Right ventricle myocardium inferior (tissue), 1 donor: ENCODE measurements around the gene SNX22. TPM values are rescaled to one million over a fixed set of nuclear protein-coding genes. Genes with fewer than 3 reads are reported as not detected.

Source experiments
- ATAC-seq: fragments of 200-7000 bp; cut with Tn5 transposase; one replicate; pipeline ENCODE4 v1.9.1; 2020; ENCODE audit warnings: mild to moderate bottlenecking, moderate library complexity
- DNase-seq: peaks from one replicate; pipeline ENCODE4 v3.0.0; 2021; ENCODE audit errors: missing footprints
- intact Hi-C: fragments of 100-400 bp; cut with DNase I; formaldehyde crosslinking; loops from one replicate; pipeline ENCODE4 v1.11.0; 2022
- total RNA-seq: library from RNA; stranded (reverse); fragmentation: NEBNext Ultra II Directional; extraction: Animal tissue kit (Norgen Biotek cat#: 25700); gene quantifications from one replicate; pipeline ENCODE4 v1.2.1, GENCODE V29; 2021
- donor health status: DM: no; HTN: yes; CAD: no; lungs with severe emphysema.

The SNX22 gene
- total RNA-seq, 1 donor from 2014 or later: 7.4 TPM

DNA sequence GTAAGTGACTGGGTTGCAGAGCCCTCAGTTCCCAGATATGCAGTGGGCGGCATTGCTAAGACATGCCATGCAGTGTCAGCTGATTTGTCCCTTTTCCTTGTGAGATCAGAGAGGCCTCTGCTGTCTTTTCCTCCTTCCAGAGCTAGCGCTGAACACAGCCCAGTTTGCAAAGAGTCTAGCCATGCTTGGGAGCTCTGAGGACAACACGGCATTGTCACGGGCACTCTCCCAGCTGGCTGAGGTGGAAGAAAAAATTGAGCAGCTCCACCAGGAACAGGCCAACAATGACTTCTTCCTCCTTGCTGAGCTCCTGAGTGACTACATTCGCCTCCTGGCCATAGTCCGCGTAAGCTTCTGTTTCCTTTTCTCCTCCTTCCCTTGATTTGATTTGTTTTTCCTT lies 20.0 kb upstream of the SNX22 start:
- intact Hi-C loops: no loop called here

DNA sequence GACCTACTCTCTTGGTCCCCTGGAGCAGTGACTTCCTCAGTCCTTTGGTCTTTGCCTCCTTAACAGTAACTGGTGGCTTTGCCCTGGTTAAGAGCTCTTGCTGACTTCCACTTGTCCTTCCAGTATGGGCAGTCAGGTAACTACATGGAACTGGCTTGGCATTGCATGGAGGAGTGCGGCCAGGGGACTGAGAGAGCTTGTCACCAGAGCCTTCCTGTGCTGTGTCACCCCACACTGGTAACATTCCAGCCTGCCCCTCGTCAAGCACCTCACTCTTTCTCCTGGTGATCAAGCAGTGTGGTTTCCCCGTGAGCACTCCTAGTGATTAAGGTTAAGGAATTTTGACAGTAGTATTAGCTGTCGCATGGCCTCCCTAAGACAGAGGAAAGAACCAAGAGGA lies 19.3 kb upstream of the SNX22 start:
- ATAC-seq: peak; percentile 66
- intact Hi-C loops: no loop called here
- no peak for DNase-seq

More for the DNA sequence above, 20.0 kb upstream of the SNX22 start:
- DNase-seq (no peak), ATAC-seq (peak; percentile 64)

DNA sequence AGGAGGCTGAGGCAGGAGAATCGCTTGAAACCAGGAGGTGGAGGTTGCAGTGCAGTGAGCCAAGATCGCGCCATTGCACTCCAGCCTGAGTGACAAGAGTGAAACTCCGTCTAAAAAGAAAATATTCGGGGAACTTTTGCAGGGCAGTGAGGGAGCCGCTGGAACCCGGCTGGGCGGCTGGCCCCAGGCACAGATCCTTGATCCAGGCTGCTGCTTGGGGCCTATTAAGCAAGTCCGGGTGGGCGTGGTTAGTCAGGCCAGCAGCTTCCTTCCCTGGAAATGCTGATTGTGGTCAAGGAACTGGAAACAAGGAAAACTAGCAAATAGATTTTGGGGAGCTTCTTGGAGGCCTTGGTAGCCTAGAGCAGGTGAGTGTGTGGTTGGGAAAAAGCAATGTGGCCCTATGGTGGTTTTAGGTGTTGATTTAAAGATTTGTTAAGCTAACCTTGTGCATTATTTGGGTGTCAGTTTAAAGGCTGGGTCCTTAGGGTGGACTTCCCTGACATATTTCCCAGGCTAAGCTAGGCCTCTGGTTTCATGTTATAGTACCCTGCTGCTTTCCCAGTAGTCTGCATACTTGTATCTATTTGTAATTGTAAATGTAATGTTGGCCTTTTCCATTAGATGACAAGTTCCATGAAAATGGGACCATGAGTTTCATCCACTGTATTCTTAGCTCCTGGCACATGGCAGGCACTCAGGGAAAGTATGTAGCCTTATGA lies 17.7 kb upstream of the SNX22 start:
- intact Hi-C loops: no loop called here
- ATAC-seq (no peak), DNase-seq (no peak)

DNA sequence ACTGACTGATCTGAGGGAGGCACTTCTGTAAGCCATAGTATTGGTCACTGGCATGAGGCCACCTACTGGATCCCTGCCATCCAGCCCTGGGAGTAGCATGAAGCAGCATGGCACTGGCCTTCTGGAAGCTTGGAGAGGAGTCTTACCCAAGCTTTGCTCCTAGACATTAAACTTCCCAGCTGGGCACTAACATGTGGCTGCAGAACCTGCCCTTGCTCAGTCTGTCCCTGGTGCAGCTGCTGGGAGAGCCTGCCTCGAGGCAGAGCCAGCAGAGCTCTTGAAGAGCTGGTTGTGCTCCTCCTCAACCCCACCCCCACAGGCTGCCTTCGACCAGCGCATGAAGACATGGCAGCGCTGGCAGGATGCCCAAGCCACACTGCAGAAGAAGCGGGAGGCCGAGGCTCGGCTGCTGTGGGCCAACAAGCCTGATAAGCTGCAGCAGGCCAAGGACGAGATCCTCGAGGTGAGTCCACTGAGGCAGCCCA lies 17.1 kb upstream of the SNX22 start:
- intact Hi-C loops: no loop called here
- DNase-seq (peak; percentile 81), ATAC-seq (peak; percentile 49)

DNA sequence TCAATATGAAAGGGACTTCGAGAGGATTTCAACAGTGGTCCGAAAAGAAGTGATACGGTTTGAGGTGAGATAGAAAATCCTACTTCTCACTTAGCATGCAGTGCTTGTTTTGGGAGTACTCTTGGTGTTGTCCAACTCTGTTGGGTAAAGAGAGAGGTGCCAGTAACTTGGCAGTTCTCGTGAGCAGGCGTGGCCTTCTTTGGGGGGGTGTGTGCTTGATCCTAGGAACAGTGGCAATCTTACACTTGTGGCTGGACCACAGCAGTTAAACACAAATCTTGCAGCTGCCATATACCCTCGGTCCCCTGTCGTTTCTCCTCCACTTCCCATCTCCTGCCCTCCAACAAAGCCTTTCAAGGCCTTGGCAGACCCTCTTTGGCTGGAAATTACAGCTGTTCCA lies 15.2 kb upstream of the SNX22 start:
- DNase-seq (no peak), ATAC-seq (no peak)
- intact Hi-C loops: no loop called here

DNA sequence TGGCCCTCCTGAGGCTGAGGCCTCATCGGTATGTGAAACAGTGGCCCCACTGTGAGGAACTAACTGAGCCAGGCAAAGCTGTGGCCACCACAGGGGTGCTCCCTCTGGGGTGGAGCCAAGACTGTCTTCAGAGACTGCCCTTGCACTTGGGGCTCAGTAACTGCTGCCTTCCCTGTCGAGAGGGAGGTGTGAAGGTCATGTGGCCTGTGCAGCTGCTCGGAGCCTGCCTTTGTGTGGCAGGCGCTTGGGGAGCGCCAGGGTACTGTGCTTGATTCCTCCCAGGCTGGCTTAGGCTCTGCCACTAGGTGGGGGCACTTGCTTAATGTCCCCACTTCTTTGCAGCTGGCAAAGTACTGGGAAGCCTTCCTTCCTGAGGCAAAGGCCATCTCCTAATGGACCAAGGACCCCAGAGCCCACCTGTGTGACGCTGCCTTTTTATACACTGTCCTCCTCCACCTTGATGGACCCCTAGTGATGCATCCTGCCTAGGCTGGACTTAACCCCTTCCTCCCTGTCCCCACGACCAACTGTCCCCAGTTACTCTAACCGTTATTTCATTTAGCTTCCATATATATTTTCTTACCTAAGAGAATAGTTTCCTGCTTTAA lies 14.2 kb upstream of the SNX22 start:
- ATAC-seq (peak; percentile 46), DNase-seq (no peak)
- intact Hi-C loops: no loop called here

DNA sequence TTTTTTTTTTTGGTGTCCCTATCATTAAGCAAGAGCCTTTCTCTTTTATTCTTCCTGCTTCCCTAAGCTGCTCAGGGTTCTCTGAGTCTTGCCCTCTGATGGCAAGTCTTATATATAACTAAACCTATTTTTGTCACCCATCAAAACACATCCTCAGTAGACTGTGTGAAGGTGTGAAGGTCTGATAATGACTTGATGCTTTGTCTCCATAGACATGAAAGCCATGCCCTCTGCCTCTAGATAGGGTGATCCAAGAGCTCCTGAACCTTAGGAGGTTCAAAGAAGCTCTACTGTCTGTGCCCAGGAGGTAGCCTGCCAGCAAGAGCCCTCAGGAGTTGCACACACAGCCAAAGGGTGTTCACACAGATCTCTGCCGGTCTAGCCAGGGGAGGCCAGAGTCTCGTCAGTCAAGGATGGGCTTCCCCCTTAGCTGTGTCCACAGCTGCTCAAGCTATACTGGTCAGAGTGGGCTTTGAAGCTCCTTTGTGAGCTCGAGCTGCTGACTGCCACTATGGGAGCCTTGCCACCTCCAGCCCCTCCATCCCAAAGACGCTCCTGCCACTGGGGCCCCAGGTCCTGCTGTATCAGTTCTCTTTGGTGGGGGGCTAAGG lies 13.1 kb upstream of the SNX22 start:
- no peak for ATAC-seq
- intact Hi-C loops: no loop called here

DNA sequence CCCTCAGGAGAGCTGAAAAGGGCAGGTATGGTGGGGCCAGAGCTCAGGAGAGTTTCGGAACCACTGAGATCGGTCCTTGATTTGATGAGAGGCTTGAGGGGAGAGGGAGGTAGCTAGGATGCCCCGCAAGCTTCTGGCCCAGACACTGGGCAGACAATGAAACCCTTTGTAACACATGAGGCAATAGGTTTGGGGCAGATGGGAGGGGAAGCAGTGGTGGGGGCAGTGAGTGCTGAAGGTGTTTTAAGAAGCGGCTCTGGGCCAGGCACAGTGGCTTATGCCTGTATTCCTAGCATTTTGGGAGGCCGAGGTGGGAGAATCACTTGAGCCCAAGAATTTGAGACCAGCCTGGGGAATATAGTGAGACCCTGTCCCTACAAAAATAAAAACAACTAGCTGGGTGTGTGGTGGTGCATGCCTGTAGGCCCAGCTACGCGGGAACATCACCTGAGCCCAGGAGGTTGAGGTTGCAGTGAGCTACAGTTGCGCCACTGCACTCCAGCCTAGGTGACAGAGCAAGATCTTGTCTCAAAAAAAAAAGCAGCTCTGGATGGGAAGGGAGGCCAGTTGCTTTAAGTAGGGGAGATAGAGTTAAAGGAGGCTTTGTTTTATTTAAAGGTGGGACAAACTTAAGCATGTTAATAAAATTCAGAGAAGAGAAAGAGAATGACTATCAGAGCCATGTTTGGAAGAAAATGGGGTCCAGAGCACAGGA lies 9.6 kb upstream of the SNX22 start:
- ATAC-seq: no peak
- DNase-seq: no peak
- intact Hi-C loops: no loop called here

More for the DNA sequence above, 13.1 kb upstream of the SNX22 start:
- no peak for DNase-seq

DNA sequence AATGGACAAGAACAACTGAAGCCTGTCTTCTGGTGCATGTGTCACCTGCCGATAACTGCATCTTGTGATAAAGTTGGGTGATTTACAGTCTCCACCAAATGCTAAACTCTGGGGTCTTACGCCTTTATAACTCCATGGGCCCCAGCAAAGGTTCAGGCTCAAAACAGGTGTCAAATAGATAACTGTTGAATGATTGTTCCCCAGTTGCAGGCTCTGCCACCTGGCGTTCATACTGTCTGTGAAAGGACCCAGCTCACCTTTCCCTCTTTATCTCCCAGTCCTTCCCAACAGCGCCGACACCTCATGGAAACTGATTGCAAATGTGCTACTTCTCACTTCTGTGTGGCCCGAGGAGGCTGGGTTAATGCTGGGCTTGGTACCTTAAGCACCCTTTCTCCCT lies 8.3 kb upstream of the SNX22 start:
- intact Hi-C loops: no loop called here
- ATAC-seq: no peak
- DNase-seq: no peak

DNA sequence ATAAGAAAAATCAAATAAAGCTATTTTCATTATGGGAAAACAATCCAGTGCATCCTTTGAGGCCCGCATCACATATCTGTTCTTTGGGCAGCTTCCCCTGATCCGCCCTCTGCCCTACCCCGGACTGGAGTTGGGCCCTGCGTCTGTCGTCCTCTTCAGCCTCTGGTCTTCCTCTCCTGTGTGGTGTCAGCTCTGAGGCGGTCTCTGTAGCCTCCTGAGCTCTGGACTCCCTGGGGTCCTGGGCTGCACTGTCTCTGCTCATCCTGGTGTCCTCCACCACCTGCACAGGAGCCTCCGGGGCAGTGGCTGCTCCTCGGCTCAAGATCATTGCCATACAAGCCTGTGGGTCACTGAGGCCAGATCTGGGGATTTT lies 7.4 kb upstream of the SNX22 start:
- DNase-seq (no peak), ATAC-seq (no peak)
- intact Hi-C loops: no loop called here

DNA sequence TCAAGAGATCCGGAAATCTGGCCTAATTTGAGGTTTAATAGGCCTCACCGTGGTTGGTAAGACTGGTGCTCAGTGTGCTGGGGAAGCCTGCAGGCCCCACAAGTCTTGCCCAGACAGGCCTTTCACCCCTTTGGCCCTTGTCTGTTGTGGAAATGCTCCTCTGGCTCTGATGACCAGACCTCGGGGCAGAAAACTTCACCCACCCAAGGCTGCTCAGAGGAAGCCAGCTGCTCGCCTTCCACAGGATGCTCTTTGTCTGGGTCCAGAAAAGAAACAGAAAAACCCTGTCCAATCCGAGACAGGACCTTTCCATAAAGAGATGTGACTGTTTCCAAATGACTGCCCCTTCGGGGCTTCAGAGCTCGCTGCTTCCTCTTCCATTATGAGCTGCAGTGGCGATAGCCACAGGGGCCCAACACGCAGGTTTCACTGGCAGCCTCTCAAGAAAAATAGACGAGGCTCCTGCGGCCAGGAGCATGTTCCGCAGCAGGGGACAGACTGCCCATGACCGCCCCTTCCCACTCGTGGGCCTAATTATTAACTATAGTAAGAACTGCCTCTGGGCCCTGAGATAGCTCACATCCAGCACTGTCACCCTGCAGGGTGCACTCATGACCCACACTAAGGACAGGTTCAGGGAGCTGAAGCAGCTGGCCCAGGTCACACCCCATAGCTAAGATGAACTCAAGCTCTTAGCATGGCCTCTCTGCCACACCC lies 6.8 kb upstream of the SNX22 start:
- intact Hi-C loops: no loop called here
- no peak for ATAC-seq
- DNase-seq: no peak

DNA sequence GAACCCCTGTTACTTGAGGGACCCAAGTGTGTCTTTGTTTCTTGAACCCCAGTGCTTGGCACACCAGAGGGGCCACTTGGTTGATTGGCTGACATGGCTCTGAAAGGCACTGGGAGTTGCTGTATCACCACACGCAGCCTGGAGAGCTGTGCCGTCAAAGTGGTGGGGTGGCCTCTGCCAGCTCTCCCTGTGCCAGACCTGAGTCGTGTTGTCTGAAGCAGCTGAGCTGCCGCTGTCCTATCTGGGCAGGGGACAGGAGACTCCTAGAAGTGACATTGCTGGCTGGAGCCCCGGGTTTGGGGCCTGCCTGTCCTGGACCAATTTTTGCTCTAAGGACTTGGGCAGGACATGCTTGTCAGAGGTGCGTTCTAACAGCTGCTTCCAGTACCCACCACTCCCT lies 5.5 kb upstream of the SNX22 start:
- DNase-seq (peak; percentile 81), ATAC-seq (peak; percentile 91)
- intact Hi-C loops: no loop called here

DNA sequence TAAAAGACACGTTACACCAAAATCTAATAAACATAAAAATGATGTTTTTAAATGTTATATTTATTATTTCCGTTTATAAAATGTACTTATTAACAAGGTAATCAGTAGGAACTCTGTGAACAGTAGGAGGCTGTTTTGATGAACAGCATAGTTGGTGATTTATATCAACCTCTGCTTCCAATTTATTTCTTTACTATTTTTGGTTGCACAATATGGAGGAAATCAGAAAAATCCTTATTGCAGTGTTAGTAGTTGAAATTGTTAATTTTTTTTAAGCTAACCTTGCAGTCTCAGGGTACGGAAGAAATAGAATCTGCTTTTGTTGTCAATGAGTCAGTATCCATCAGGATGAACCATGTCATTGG lies 5.0 kb upstream of the SNX22 start:
- ATAC-seq (no peak), DNase-seq (no peak)
- intact Hi-C loops: no loop called here

DNA sequence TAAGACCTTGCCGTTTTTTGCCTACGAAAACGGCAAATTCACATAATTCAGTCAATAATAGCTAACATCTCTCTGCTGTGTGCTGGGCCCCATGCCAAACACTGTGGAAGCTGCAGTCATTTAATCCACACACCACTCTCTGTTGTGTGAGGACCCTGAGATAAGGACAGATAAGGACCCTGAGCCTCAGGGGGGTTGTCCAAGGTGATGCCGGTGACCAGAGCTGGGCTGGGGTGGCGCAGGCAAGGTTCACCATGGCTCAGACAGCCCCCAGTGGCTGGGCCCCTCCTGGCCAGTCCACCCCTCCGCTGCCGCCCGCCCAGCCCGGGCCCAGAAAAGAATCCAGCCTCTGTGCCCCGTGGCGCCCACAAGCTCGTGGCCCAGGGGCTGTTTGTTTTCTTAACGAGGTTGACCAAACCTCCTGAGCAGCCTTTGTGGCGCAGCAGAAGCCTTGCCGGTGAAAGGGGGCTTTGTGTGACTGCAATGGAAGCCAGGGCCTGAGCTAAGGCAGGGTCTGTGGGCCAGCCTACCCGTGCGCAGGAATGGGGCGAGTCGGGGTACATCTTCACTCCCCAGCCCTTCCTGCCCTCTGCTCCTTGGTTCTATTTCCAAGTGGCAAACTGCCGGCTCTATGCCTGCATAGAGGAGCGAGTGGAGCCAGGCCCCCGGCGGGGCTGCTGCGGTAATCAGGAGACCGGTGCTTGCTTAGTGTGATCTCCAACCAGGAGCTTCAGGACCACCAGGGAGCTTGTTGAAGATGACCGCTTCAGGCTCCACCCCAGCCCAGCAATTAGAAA lies 4.4 kb upstream of the SNX22 start:
- ATAC-seq: no peak
- no peak for DNase-seq
- intact Hi-C loops: no loop called here

DNA sequence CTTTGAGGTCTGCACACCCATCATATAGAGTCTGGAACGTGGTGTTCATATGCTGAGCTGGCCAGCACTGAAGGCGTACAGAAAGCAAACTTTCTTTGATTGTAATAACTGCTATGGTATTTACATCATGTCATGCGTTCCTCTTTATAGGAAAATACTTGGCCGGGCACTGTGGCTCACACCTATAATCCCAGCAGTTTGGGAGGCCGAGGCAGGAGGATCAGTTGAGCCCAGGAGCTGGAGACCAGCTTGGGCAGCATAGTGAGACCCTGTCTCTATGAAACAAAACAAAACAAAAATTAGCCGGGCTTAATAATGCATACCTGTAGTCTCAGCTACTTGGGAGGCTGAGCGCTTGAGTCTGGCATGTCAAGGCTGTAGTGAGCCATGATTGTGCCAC lies 3.4 kb upstream of the SNX22 start:
- intact Hi-C loops: no loop called here
- ATAC-seq (no peak), DNase-seq (no peak)

DNA sequence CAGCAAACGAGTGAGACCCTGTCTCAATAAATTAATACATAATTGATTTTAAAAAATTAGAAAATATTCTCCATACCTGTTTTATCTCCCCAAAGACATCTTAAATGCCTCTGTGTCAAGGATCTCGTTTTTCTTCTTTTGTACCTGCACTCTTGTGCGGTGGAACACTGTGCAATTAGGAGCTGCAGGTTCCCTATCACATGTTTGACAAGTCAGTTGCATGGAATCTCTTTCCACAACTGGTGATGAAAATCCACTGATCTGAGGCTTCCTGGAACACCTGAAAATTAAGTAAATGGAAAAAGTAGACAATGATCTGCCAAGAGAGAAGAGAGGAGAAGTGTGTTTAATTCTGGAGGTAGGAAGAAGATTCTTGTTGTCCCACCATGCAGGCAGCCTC lies 3.0 kb upstream of the SNX22 start:
- intact Hi-C loops: no loop called here
- DNase-seq (no peak), ATAC-seq (no peak)

DNA sequence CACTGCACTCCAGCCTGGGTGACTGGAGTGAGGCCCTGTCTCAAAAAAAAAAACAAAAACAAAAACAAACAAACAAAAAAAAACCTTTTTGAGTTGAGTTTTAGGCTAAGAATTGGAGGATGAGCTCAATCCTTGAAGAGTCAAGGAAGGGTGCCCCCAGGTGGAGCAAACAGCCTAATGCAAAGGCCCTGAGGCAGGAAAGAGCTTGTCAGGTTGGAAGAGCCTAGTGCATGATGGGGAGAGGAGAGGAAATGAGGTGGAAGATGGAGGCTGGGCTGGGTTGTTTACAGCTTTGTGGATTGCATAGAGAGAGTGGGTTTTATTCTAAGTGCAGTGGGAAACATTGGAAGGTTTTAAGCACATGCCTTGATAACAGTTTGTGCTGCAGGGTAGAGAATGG lies 2.1 kb upstream of the SNX22 start:
- intact Hi-C loops: no loop called here
- no peak for DNase-seq
- ATAC-seq: no peak

DNA sequence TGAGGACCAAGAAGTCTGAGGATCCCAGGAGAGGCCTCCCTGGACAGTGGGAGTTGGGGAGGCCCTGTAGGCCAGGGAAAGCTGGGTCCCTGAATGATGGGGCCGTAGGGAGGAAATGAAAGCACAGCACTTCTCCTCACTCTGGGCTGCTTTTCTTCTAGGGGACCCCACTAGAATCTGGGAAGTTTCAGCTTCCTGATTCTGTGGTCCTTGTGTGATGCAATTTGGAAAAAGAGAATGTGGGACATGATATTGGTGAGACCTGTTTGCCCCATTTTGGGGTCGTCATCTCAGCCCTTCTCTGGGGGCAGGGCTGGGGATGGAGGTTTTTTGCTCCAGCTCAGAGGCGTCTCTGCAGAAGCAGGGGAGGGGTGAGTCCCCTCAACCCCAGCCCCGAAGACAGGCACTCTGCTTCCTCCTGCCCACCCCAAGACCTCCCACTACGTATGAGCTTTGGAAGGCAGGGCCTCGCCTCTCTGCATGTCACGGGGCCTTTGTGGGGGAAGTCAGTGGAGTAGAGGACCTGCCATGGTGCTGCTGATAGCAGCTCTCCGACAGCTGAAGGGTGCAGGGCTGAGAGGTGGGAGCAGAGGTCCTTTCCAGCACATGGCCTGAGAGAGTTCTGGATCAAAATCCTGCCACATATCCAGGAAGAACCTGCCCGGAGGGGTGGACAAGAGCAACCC lies 1.5 kb upstream of the SNX22 start:
- intact Hi-C loops: loop anchor here (5.0 to 10.0 kb wide), 3 partner anchors 38 to 395 kb away; partner anchors contain the start of gene CIAO2A
- ATAC-seq: no peak
- DNase-seq: no peak
